Keratinocyte (primary cell): Measurements from ENCODE around the gene RAI14. TPM values are rescaled to one million over a fixed set of nuclear protein-coding genes. Genes with fewer than 3 reads are reported as not detected.

Source experiments
- DNase-seq: peaks from one replicate; pipeline ENCODE4 v3.0.0-alpha.2; 2011; ENCODE audit warnings: low read depth, missing footprints, low spot score
- FAIRE-seq: peaks from 2 replicates; lab custom pipeline; 2011; peaks lifted over from hg19 to GRCh38; lab: Jason Lieb, UNC
- H2AFZ ChIP-seq: 2 replicates; pipeline ENCODE4 v1.6.0; 2012; ENCODE audit warnings: low read length, control low read depth, inconsistent platforms; ENCODE audit not compliant: control insufficient read depth
- H3K27ac ChIP-seq: 2 replicates; pipeline ENCODE4 v1.5.1; 2011; ENCODE audit warnings: low read length; ENCODE audit not compliant: control insufficient read depth, insufficient read depth
- H3K27me3 ChIP-seq: 3 replicates; pipeline ENCODE4 v1.6.0; 2011; ENCODE audit warnings: low read length; ENCODE audit not compliant: control insufficient read depth, insufficient read depth; ENCODE audit errors: extremely low read depth
- H3K36me3 ChIP-seq, 2 experiments: 2 replicates in 1 of 2; 3 replicates in 1 of 2; pipeline ENCODE4 v1.5.1; 2011; ENCODE audit warnings: low read length in 2 of 2, mild to moderate bottlenecking in 1 of 2; ENCODE audit not compliant: control insufficient read depth in 2 of 2, insufficient read depth in 2 of 2; ENCODE audit errors: extremely low read depth in 1 of 2
- H3K4me1 ChIP-seq: 3 replicates; pipeline ENCODE4 v1.5.1; 2011; ENCODE audit warnings: low read length; ENCODE audit not compliant: control insufficient read depth, insufficient read depth; ENCODE audit errors: extremely low read depth
- H3K4me2 ChIP-seq: 3 replicates; pipeline ENCODE4 v1.6.0; 2011; ENCODE audit warnings: low read depth, low read length; ENCODE audit not compliant: control insufficient read depth, insufficient read depth; ENCODE audit errors: extremely low read depth
- H3K4me3 ChIP-seq, 3 experiments: fragments of 200-600 bp in 1 of 3; sonication (generic) in 1 of 3; 2 replicates in 2 of 3; 3 replicates in 1 of 3; pipeline ENCODE4 v1.5.1; 2011 to 2016; ENCODE audit warnings: low read length in 3 of 3, mild to moderate bottlenecking in 3 of 3, control low read depth in 2 of 3, inconsistent platforms in 1 of 3, low read depth in 1 of 3, mixed read lengths in 1 of 3, mixed run types in 1 of 3, moderate library complexity in 1 of 3; ENCODE audit not compliant: control insufficient read depth in 2 of 3, insufficient read depth in 2 of 3; ENCODE audit errors: extremely low read depth in 1 of 3
- H3K79me2 ChIP-seq: 2 replicates; pipeline ENCODE4 v1.6.0; 2012; ENCODE audit warnings: low read length; ENCODE audit not compliant: control insufficient read depth, insufficient read depth
- H3K9ac ChIP-seq: 3 replicates; pipeline ENCODE4 v1.6.0; 2011; ENCODE audit warnings: low read length; ENCODE audit not compliant: control insufficient read depth, insufficient read depth; ENCODE audit errors: extremely low read depth
- H3K9me1 ChIP-seq: 3 replicates; pipeline ENCODE4 v1.6.0; 2011; ENCODE audit warnings: low read length; ENCODE audit not compliant: control insufficient read depth, insufficient read depth; ENCODE audit errors: extremely low read depth
- H3K9me3 ChIP-seq: 2 replicates; pipeline ENCODE4 v1.5.1; 2012; ENCODE audit warnings: low read depth, low read length; ENCODE audit not compliant: control insufficient read depth
- H4K20me1 ChIP-seq: 3 replicates; pipeline ENCODE4 v1.6.0; 2011; ENCODE audit warnings: low read length; ENCODE audit not compliant: control insufficient read depth, insufficient read depth; ENCODE audit errors: extremely low read depth
- CTCF ChIP-seq, 3 experiments: IDR thresholded peaks in 1 of 3; conservative IDR thresholded peaks in 1 of 3; optimal IDR thresholded peaks in 1 of 3; 2 replicates in 2 of 3; 3 replicates in 1 of 3; pipeline versions ENCODE3 to v1.5.1; 2011; ENCODE audit warnings: low read length in 3 of 3, mild to moderate bottlenecking in 3 of 3, moderate library complexity in 2 of 3, control low read depth in 1 of 3, inconsistent platforms in 1 of 3; ENCODE audit not compliant: insufficient read depth in 2 of 3; ENCODE audit errors: extremely low read depth in 1 of 3
- EZH2 ChIP-seq: IDR thresholded peaks from one replicate; pipeline ENCODE4 v1.6.1; 2012; ENCODE audit warnings: inconsistent platforms, mild to moderate bottlenecking, low read length, moderate library complexity
- dilution Hi-C: fragments of 300-500 bp; cut with MboI; formaldehyde crosslinking; loops from one replicate; pipeline ENCODE4 v1.7.0; 2020; ENCODE audit warnings: low sequenced_read_pairs; ENCODE audit not compliant: extremely low pct_ligation_motif_present
- polyA plus RNA-seq, 5 experiments: library from polyadenylated mRNA; depleted of rRNA in 3 of 5; stranded (reverse) in 3 of 5; stranded (forward) in 1 of 5; unstranded in 1 of 5; fragments of >200 nt; gene quantifications; 1 replicate in 1 of 5; 2 replicates in 3 of 5; 3 replicates in 1 of 5; pipeline versions ENCODE4 v1.2.1 to v1.2.3, GENCODE V29; 2011 to 2012; ENCODE audit warnings: missing spikeins in 2 of 5, low read depth in 1 of 5, low replicate concordance in 1 of 5

Gene RAI14
- polyA plus RNA-seq, 1 donor (not counting 4 experiments of a cell fraction or from before 2014, with no cell fraction given) = 31.4 TPM

- Histone ChIP-seq H3K79me2 (peaks cover 7% of the 10 kb centered on the region), H3K4me1 (no peaks in the 10 kb centered on the region)
These were observed 36.7 kb downstream of the RAI14 start for GRCh38 chr5:34692786-34693185.

GRCh38 chr5:34694012-34694411 lies 37.9 kb downstream of the RAI14 start:
- Histone ChIP-seq H3K4me1 (peaks cover 9% of the 10 kb centered on the region), H3K9me3 (no peaks in the 10 kb centered on the region), H3K4me3 (no peak overlapping the region), H3K27me3 (no peaks in the 10 kb centered on the region), H3K36me3 (peaks cover 4 to 5% of the 10 kb centered on the region in 2 experiments), H3K9me1 (no peaks in the 10 kb centered on the region), H3K79me2 (peaks cover 7% of the 10 kb centered on the region), H3K9ac (no peak overlapping the region), H2AFZ (no peak overlapping the region), H3K4me2 (no peak overlapping the region), H4K20me1 (no peaks in the 10 kb centered on the region), H3K27ac (no peak overlapping the region)
- DNase-seq = no peak
- dilution Hi-C loops = no loop called here
- FAIRE-seq = no peak
- TF ChIP-seq EZH2 = no peak
- TF ChIP-seq CTCF (optimal IDR thresholded peaks at IDR 0.05 in 1 of 3, IDR thresholded peaks at IDR 0.05 in 1 of 3, conservative IDR thresholded peaks at IDR 0.05 in 1 of 3; ENCODE audit: extremely low read depth in 1 of 3, insufficient read depth in 2 of 3, low read length in 3 of 3) = no peak

More at GRCh38 chr5:34692786-34693185, 36.7 kb downstream of the RAI14 start:
- H2AFZ ChIP-seq = no peak overlapping the region
- H3K36me3 ChIP-seq = peaks cover 4 to 6% of the 10 kb centered on the region in 2 experiments
- H3K27me3 ChIP-seq = no peaks in the 10 kb centered on the region
- H3K27ac ChIP-seq = no peak overlapping the region
- dilution Hi-C loops = no loop called here
- no peak for DNase-seq
- H3K4me3 ChIP-seq = no peak overlapping the region
- no peak overlapping the region for H3K4me2 ChIP-seq
- no peaks in the 10 kb centered on the region for H4K20me1 ChIP-seq
- H3K9me3 ChIP-seq = no peaks in the 10 kb centered on the region
- H3K9ac ChIP-seq = no peak overlapping the region
- FAIRE-seq = no peak
- H3K9me1 ChIP-seq = no peaks in the 10 kb centered on the region
- TF ChIP-seq CTCF (optimal IDR thresholded peaks at IDR 0.05 in 1 of 3, IDR thresholded peaks at IDR 0.05 in 1 of 3, conservative IDR thresholded peaks at IDR 0.05 in 1 of 3; ENCODE audit: extremely low read depth in 1 of 3, insufficient read depth in 2 of 3, low read length in 3 of 3) (no peak), EZH2 (no peak)
